HEK293 (cell line): ENCODE measurements around the gene DCUN1D5.

Experiments used
- CTCF ChIA-PET: fragments of 350-600 bp; formaldehyde crosslinking; extraction: SDS; loops from one replicate; lab custom pipeline; 2021; ENCODE audit warnings: antibody characterized with exemption; lab: Yijun Ruan, JAX
- POLR2A ChIA-PET: fragments of 300-600 bp; formaldehyde crosslinking; extraction: SDS; loops from one replicate; lab custom pipeline; 2020; ENCODE audit warnings: antibody characterized with exemption, inconsistent platforms; lab: Yijun Ruan, JAX
- H3K27ac ChIP-seq: fragments of 200-500 bp; sonication (Bioruptor generic); 2 replicates; pipeline ENCODE4 v1.5.1; 2014; ENCODE audit warnings: low read depth, low read length, control low read depth, inconsistent platforms; ENCODE audit errors: extremely low read depth
- H3K36me3 ChIP-seq, 2 experiments: fragments of 200-500 bp in 1 of 2; sonication (Bioruptor generic) in 1 of 2; 1 replicate in 1 of 2; 2 replicates in 1 of 2; pipeline ENCODE4 v1.5.1; 2014 to 2017; ENCODE audit warnings: inconsistent platforms in 2 of 2, low read length in 2 of 2; ENCODE audit not compliant: control insufficient read depth in 2 of 2, insufficient read depth in 1 of 2
- H3K4me1 ChIP-seq: fragments of 200-500 bp; sonication (Bioruptor generic); 2 replicates; pipeline ENCODE4 v1.5.1; 2014; ENCODE audit warnings: mild to moderate bottlenecking, low read length, inconsistent platforms; ENCODE audit not compliant: control insufficient read depth, insufficient read depth
- H3K4me3 ChIP-seq: 2 replicates; pipeline ENCODE4 v1.5.1; 2011; ENCODE audit warnings: low read depth, mild to moderate bottlenecking, control low read depth, low read length, moderate library complexity
- H3K9me3 ChIP-seq: fragments of 200-500 bp; sonication (Bioruptor generic); 2 replicates; pipeline ENCODE4 v1.5.1; 2014; ENCODE audit warnings: low read depth, low read length, inconsistent platforms; ENCODE audit not compliant: control insufficient read depth, insufficient read depth
- OVOL3 ChIP-seq: fragments of 450-650 bp; formaldehyde crosslinking; IDR thresholded peaks from 2 replicates; pipeline ENCODE4 v1.5.1; 2016; ENCODE audit warnings: missing biosample characterization, missing genetic modification characterization
- ZBTB48 ChIP-seq: fragments of 450-650 bp; formaldehyde crosslinking; IDR thresholded peaks from 2 replicates; pipeline ENCODE4 v1.5.1; 2016; ENCODE audit warnings: missing biosample characterization, missing genetic modification characterization
- ZNF23 ChIP-seq: fragments of 450-650 bp; formaldehyde crosslinking; IDR thresholded peaks from 2 replicates; pipeline ENCODE4 v1.5.1; 2016; ENCODE audit warnings: missing biosample characterization, missing genetic modification characterization, borderline replicate concordance
- ZNF248 ChIP-seq: fragments of 450-650 bp; formaldehyde crosslinking; IDR thresholded peaks from 2 replicates; pipeline ENCODE4 v1.5.1; 2017; ENCODE audit warnings: missing biosample characterization, missing genetic modification characterization
- ZNF555 ChIP-seq: fragments of 450-650 bp; formaldehyde crosslinking; conservative IDR thresholded peaks from 2 replicates; pipeline ENCODE4 v1.5.1; 2017; ENCODE audit warnings: missing biosample characterization, mild to moderate bottlenecking, missing genetic modification characterization, inconsistent platforms
- ZNF623 ChIP-seq: fragments of 450-650 bp; formaldehyde crosslinking; IDR thresholded peaks from 2 replicates; pipeline ENCODE4 v1.5.1; 2016; ENCODE audit warnings: missing biosample characterization, missing genetic modification characterization
- ZNF768 ChIP-seq: fragments of 450-650 bp; formaldehyde crosslinking; IDR thresholded peaks from 2 replicates; pipeline ENCODE4 v1.5.1; 2018; ENCODE audit warnings: missing biosample characterization, mild to moderate bottlenecking, missing genetic modification characterization
- TF ChIP-seq, protein P1 (sequence below): fragments of 450-650 bp; formaldehyde crosslinking; IDR thresholded peaks from 2 replicates; pipeline ENCODE4 v1.5.1; 2016; ENCODE audit warnings: missing biosample characterization, missing genetic modification characterization
- TF ChIP-seq, protein P2 (sequence below): fragments of 450-650 bp; formaldehyde crosslinking; conservative IDR thresholded peaks from 2 replicates; pipeline ENCODE4 v1.5.1; 2016; ENCODE audit warnings: low read depth, missing biosample characterization, missing genetic modification characterization
- TF ChIP-seq, protein P3 (sequence below): fragments of 450-650 bp; formaldehyde crosslinking; IDR thresholded peaks from 2 replicates; pipeline ENCODE4 v1.5.1; 2016; ENCODE audit warnings: missing biosample characterization, missing genetic modification characterization

Gene DCUN1D5

DNA sequence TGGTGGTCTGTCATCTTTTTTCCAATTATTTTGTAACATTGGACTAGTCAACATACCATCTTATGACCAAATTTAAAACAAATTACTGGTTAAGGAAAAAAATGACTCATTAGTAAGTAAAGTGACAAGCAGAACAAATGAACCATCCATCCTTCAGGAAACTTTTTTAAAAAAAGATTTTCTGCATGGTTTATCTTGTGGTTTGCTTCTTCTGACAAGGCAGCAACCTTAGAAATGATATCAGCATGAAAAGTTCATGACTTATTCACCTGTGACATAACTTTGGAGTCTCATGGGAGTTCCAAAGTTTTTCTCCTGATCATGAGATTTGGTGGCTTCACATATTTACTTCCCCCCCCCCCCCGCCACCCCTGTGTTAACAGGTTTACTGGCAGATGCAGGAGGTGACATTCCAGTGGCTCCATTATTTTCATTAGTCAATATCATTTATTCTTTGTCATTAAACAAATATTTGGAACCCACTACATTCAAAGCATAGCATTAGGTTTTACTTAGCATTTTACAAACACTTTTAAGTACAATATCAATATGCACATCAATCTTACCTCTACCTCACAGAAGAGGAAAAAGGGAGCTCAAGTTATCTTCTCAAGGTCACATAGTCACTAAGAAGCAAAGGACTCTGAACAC lies 40.7 kb downstream of the DCUN1D5 start (continued):
- TF ChIP-seq, protein P1, sequence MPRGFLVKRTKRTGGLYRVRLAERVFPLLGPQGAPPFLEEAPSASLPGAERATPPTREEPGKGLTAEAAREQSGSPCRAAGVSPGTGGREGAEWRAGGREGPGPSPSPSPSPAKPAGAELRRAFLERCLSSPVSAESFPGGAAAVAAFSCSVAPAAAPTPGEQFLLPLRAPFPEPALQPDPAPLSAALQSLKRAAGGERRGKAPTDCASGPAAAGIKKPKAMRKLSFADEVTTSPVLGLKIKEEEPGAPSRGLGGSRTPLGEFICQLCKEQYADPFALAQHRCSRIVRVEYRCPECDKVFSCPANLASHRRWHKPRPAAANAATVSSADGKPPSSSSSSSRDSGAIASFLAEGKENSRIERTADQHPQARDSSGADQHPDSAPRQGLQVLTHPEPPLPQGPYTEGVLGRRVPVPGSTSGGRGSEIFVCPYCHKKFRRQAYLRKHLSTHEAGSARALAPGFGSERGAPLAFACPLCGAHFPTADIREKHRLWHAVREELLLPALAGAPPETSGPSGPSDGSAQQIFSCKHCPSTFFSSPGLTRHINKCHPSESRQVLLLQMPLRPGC (tag by site-specific recombination) = no peak
- TF ChIP-seq ZNF23 (tag by site-specific recombination) = no peak

DNA sequence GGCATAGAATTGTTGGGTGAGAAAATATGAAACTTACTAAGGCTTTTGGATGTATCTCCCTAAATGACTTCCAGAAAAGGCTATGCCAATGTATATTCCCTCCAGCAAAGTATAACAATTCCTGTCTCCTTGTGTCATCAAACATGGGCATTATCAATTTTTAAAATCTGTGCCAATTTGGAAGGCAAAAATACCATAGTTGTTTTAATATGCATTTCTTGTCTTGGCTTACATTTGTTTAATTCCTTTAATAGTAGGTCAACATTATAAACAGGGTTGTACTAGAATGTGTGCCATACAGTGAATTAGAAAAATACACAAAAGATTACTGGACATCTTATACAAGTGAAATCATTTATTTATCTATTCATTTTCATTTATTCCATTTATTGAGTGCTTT lies 41.6 kb downstream of the DCUN1D5 start:
- ChIA-PET CTCF (no interaction called here), POLR2A (no interaction called here)
- no peak for TF ChIP-seq ZNF248
- TF ChIP-seq, protein P2, sequence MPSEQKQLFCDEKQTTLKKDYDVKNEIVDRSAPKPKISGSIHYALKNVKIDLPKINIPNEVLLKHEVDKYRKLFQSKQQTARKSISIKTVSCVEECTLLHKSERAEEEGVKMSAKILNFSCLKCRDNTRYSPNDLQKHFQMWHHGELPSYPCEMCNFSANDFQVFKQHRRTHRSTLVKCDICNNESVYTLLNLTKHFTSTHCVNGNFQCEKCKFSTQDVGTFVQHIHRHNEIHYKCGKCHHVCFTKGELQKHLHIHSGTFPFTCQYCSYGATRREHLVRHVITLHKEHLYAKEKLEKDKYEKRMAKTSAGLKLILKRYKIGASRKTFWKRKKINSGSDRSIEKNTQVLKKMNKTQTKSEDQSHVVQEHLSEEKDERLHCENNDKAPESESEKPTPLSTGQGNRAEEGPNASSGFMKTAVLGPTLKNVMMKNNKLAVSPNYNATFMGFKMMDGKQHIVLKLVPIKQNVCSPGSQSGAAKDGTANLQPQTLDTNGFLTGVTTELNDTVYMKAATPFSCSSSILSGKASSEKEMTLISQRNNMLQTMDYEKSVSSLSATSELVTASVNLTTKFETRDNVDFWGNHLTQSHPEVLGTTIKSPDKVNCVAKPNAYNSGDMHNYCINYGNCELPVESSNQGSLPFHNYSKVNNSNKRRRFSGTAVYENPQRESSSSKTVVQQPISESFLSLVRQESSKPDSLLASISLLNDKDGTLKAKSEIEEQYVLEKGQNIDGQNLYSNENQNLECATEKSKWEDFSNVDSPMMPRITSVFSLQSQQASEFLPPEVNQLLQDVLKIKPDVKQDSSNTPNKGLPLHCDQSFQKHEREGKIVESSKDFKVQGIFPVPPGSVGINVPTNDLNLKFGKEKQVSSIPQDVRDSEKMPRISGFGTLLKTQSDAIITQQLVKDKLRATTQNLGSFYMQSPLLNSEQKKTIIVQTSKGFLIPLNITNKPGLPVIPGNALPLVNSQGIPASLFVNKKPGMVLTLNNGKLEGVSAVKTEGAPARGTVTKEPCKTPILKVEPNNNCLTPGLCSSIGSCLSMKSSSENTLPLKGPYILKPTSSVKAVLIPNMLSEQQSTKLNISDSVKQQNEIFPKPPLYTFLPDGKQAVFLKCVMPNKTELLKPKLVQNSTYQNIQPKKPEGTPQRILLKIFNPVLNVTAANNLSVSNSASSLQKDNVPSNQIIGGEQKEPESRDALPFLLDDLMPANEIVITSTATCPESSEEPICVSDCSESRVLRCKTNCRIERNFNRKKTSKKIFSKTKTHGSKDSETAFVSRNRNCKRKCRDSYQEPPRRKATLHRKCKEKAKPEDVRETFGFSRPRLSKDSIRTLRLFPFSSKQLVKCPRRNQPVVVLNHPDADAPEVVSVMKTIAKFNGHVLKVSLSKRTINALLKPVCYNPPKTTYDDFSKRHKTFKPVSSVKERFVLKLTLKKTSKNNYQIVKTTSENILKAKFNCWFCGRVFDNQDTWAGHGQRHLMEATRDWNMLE (tag by site-specific recombination) = no peak
- no peak for TF ChIP-seq ZNF555 (tag by site-specific recombination)
- TF ChIP-seq ZBTB48 = no peak
- Histone ChIP-seq H3K27ac (no peak overlapping the region), H3K36me3 (peaks cover 0 to 5% of the 10 kb centered on the region in 2 experiments; a peak in 1 of 3 replicates), H3K4me1 (no peaks in the 10 kb centered on the region), H3K9me3 (no peaks in the 10 kb centered on the region), H3K4me3 (no peak overlapping the region)

DNA sequence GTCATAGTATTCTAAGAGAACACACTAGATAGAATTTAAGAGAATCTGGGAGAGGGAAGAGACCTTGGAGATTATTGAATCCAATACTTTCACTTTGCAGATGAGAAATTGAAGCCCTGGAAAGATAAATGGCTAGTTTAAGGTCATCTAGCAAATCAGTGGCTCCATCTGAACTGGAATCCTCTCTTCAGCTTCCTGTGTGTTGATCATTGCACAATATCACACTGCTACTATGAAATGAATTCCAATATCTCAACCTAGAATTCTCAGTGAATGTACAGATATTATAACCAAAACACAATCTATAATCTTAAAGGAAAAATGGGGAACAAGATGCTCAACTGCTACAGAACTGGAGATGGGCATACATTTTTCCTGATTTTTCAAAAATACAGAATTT lies 44.1 kb downstream of the DCUN1D5 start:
- CTCF ChIA-PET = interaction anchor here (0.7 to 1.0 kb wide), 2 partner anchors 12 to 314 kb away, joined by 4 read pairs; no protein-coding TSS in a partner anchor
- TF ChIP-seq ZNF623 (tag by site-specific recombination) (no peak), OVOL3 (no peak), ZNF768 (tag by site-specific recombination) (no peak)
- TF ChIP-seq, protein P3, sequence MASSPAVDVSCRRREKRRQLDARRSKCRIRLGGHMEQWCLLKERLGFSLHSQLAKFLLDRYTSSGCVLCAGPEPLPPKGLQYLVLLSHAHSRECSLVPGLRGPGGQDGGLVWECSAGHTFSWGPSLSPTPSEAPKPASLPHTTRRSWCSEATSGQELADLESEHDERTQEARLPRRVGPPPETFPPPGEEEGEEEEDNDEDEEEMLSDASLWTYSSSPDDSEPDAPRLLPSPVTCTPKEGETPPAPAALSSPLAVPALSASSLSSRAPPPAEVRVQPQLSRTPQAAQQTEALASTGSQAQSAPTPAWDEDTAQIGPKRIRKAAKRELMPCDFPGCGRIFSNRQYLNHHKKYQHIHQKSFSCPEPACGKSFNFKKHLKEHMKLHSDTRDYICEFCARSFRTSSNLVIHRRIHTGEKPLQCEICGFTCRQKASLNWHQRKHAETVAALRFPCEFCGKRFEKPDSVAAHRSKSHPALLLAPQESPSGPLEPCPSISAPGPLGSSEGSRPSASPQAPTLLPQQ (tag by site-specific recombination) = no peak
- Histone ChIP-seq H3K4me1 (no peaks in the 10 kb centered on the region), H3K36me3 (no peaks in the 10 kb centered on the region), H3K27ac (no peak overlapping the region), H3K4me3 (no peak overlapping the region), H3K9me3 (no peaks in the 10 kb centered on the region)
- POLR2A ChIA-PET = no interaction called here
